NK-92 (cell line): ENCODE results near the gene SNCA.

Experiments used
- DNase-seq: peaks from one replicate; lab custom pipeline; 2025; ENCODE audit not compliant: unreplicated experiment; lab: John Stamatoyannopoulos, UW

The SNCA gene

GRCh38 chr4:89836897-89837384 lies at the start of gene SNCA:
TSS of gene SNCA (minus strand) at chr4:89837161. CDS start at chr4:89835667, 1,494 bp downstream.
- DNase-seq: no peak

- no peak for DNase-seq
Measured at GRCh38 chr4:89879215-89879614, 42.3 kb upstream of the SNCA start.

- DNase-seq: no peak
Measured at GRCh38 chr4:89878611-89879010, 41.6 kb upstream of the SNCA start.

GRCh38 chr4:89876548-89876947 lies 39.6 kb upstream of the SNCA start:
- DNase-seq: no peak

GRCh38 chr4:89871211-89871610 lies 34.2 kb upstream of the SNCA start:
- no peak for DNase-seq

GRCh38 chr4:89868999-89869589 lies 32.1 kb upstream of the SNCA start:
- no peak for DNase-seq

- DNase-seq: no peak
Measured at GRCh38 chr4:89868276-89868675, 31.3 kb upstream of the SNCA start.

- DNase-seq: no peak
Measured at GRCh38 chr4:89863533-89863932, 26.6 kb upstream of the SNCA start.

GRCh38 chr4:89860971-89861370 lies 24.0 kb upstream of the SNCA start:
- no peak for DNase-seq

GRCh38 chr4:89855236-89855635 lies 18.3 kb upstream of the SNCA start:
- no peak for DNase-seq

- no peak for DNase-seq
Measured at GRCh38 chr4:89847571-89848325, 10.8 kb upstream of the SNCA start.

- no peak for DNase-seq
Measured at GRCh38 chr4:89839558-89839957, 2.6 kb upstream of the SNCA start.

- DNase-seq: no peak
Measured at GRCh38 chr4:89837993-89838390, 1.0 kb upstream of the SNCA start.

GRCh38 chr4:89837385-89837992 lies 528 bp upstream of the SNCA start:
- DNase-seq: no peak

GRCh38 chr4:89836031-89836745 lies 773 bp downstream of the SNCA start:
- no peak for DNase-seq

- DNase-seq: no peak
Measured at GRCh38 chr4:89835413-89835812, 1.5 kb downstream of the SNCA start.

- no peak for DNase-seq
Measured at GRCh38 chr4:89834486-89835209, 2.3 kb downstream of the SNCA start.

- DNase-seq: no peak
Measured at GRCh38 chr4:89829470-89830138, 7.4 kb downstream of the SNCA start.

GRCh38 chr4:89823416-89823815 lies 13.5 kb downstream of the SNCA start:
- no peak for DNase-seq

GRCh38 chr4:89821612-89822011 lies 15.3 kb downstream of the SNCA start:
- DNase-seq: no peak
